ENCODE measurements around the gene PIR. TPM values are rescaled to one million over a fixed set of nuclear protein-coding genes. Genes with fewer than 3 reads are reported as not detected.

PIR gene
- total RNA-seq, 2 donors from 2014 or later: 8.9 to 20.1 TPM

DNA sequence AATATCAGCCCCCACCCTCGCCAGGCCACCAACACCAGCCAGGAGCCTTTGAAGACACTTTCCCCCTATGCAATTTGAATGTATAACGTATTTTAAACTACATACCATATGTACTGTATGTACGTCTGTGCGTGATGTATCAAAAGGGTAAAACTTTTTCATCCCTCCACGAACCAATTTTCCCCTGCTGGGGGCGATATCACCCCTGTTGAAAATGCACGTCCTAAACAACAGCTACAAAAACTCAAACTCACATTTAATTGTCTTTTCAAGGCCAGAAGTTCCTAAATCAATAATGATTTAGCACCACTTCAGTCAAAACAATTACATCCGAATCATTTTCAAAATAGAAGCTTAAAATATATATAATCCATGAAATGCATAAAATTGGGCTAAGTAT lies 110.3 kb downstream of the PIR start:
- intact Hi-C loops (cut with DNase I): no loop called here
- WGBS: 87% methylated on average over 8 of the region's 8 CpGs
- no peak overlapping the region for H3K4me3 ChIP-seq

DNA sequence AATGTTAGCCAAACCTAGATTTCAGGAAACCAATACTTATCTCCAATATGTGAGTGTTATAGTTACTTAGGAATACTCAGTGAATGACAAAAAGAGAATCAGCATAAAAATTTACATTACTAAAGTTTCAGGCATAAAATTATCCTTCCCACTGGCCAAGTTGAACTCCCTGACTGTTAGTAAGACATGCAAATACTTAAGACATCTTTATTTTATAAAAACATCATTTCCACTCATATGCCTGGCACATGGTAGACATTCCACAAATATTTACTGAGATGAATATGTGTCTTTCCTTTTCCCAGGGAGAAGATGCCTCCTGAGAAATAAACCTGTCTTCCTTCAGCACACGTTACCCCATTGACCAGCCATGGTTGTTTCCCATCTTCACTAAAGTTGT lies 116.2 kb downstream of the PIR start:
- WGBS: 63% methylated on average over 1 of the region's 1 CpG

More for the DNA sequence above, 110.3 kb downstream of the PIR start:
- no peak for DNase-seq (ENCODE audit: low spot score)
- H3K36me3 ChIP-seq: no peaks in the 10 kb centered on the region
- no peaks in the 10 kb centered on the region for H3K9me3 ChIP-seq
- no peaks in the 10 kb centered on the region for H3K4me1 ChIP-seq (replicated peaks)
- no peak overlapping the region for H3K27ac ChIP-seq
- no peak for TF ChIP-seq POLR2AphosphoS5 (IDR thresholded peaks at IDR 0.05)
- TF ChIP-seq, protein P1, sequence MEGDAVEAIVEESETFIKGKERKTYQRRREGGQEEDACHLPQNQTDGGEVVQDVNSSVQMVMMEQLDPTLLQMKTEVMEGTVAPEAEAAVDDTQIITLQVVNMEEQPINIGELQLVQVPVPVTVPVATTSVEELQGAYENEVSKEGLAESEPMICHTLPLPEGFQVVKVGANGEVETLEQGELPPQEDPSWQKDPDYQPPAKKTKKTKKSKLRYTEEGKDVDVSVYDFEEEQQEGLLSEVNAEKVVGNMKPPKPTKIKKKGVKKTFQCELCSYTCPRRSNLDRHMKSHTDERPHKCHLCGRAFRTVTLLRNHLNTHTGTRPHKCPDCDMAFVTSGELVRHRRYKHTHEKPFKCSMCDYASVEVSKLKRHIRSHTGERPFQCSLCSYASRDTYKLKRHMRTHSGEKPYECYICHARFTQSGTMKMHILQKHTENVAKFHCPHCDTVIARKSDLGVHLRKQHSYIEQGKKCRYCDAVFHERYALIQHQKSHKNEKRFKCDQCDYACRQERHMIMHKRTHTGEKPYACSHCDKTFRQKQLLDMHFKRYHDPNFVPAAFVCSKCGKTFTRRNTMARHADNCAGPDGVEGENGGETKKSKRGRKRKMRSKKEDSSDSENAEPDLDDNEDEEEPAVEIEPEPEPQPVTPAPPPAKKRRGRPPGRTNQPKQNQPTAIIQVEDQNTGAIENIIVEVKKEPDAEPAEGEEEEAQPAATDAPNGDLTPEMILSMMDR (IDR thresholded peaks at IDR 0.05): no peak
- no peak for TF ChIP-seq POLR2A (IDR thresholded peaks at IDR 0.05)
- H3K27me3 ChIP-seq (replicated peaks; ENCODE audit: insufficient read depth): no peaks in the 10 kb centered on the region

DNA sequence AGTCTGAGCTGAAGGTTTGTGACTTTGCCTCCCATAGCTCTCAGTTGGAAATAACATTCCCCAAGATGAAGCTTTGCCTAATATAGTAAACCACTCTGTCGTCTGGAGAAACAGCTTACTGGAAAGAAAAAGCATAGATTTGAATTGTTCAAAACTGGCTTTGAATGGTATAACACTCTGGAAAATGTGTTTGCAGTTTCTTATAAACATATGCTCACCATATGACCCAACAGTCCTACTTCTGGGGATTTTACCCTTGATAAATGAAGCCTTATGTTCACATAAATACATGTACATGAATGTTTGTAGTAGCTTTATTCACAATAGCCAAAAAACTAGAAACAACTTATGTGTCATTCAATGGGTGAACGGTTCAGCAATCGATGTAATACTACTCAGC lies 119.2 kb downstream of the PIR start:
- intact Hi-C loops (cut with DNase I): no loop called here
- Histone ChIP-seq H3K36me3 (no peaks in the 10 kb centered on the region), H3K27ac (no peak overlapping the region), H3K4me1 (replicated peaks) (no peaks in the 10 kb centered on the region), H3K9me3 (no peaks in the 10 kb centered on the region), H3K27me3 (replicated peaks; ENCODE audit: insufficient read depth) (no peaks in the 10 kb centered on the region), H3K4me3 (no peak overlapping the region)
- no peak for DNase-seq (ENCODE audit: low spot score)
- 89% methylated on average over 3 of the region's 3 CpGs for WGBS
- TF ChIP-seq POLR2AphosphoS5 (IDR thresholded peaks at IDR 0.05) (no peak), POLR2A (IDR thresholded peaks at IDR 0.05) (no peak)
- TF ChIP-seq, protein P1 (IDR thresholded peaks at IDR 0.05): no peak

More for the DNA sequence above, 116.2 kb downstream of the PIR start:
- no peaks in the 10 kb centered on the region for H3K27me3 ChIP-seq (replicated peaks; ENCODE audit: insufficient read depth)
- TF ChIP-seq, protein P1 (IDR thresholded peaks at IDR 0.05): no peak
- TF ChIP-seq POLR2AphosphoS5 (IDR thresholded peaks at IDR 0.05): no peak
- no peak for TF ChIP-seq POLR2A (IDR thresholded peaks at IDR 0.05)
- H3K4me3 ChIP-seq: no peak overlapping the region
- no peaks in the 10 kb centered on the region for H3K36me3 ChIP-seq
- H3K4me1 ChIP-seq (replicated peaks): no peaks in the 10 kb centered on the region
- intact Hi-C loops (cut with DNase I): no loop called here
- H3K27ac ChIP-seq: no peak overlapping the region
- no peak for DNase-seq (ENCODE audit: low spot score)
- no peaks in the 10 kb centered on the region for H3K9me3 ChIP-seq

DNA sequence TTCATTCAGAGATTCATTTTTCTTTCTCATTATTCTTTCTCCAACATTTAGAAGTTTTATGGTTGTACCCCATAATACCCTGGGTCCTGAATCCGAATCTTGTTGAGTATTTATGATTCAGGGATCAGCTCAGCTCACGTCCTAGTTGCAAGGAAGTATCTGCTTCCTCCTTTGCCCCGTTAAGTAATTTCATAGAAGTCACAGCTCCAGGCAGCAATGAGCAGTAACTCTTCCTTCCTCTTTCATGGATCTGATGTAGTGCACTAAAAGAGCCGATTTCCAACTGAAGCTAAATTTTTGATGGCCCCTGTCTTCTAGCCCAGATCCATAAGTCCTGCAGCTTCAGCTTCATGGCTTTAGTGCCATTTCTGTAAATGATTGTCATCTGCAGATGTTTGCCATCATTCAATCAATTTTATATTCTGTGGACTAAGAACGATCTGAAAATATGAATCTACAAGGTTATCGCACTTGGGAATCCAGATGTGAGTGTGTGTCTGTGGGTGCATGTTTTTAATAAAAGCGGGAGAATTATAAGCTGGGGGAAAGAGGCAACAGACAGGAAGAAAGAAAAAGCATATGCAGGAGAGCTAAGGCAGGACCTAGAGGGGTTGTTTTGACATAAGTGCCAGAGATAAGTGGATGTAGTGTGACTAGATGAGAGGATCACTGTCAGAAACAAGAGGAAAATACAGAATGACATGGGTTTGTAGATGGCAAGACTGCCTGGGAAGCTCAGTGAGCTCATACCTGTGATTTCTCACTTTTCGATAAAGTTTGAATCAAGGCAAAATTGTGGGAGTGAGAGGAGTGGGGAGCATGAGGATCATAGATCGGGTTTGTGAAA lies 126.4 kb downstream of the PIR start:
- 84% methylated on average over 9 of the region's 9 CpGs for WGBS
- TF ChIP-seq POLR2AphosphoS5 (IDR thresholded peaks at IDR 0.05) (no peak), POLR2A (IDR thresholded peaks at IDR 0.05) (no peak)
- TF ChIP-seq, protein P1 (IDR thresholded peaks at IDR 0.05): no peak
- Histone ChIP-seq H3K4me1 (replicated peaks) (no peaks in the 10 kb centered on the region), H3K9me3 (no peaks in the 10 kb centered on the region), H3K4me3 (no peak overlapping the region), H3K36me3 (no peaks in the 10 kb centered on the region), H3K27ac (no peak overlapping the region), H3K27me3 (replicated peaks; ENCODE audit: insufficient read depth) (no peaks in the 10 kb centered on the region)
- intact Hi-C loops (cut with DNase I): no loop called here
- no peak for DNase-seq (ENCODE audit: low spot score)

DNA sequence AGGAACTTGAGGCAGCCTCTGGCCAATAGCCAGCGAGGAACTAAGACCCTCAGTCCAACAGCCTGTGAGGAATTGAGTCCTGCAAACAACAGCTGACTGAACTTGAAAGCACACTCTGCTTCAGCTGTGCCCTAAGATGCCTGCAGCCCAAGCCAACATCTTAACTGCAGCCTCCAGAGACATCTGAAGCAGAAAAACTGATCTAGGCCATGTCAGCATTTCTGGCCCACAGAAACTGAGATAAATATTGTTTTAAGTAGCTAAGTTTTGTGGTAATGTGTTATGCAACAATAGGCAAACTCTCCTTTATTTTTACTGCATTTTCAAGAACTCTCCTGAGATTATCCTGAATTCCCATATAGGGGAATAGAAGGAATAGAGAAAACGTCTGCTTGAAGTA lies 133.4 kb downstream of the PIR start:
- TF ChIP-seq POLR2AphosphoS5 (IDR thresholded peaks at IDR 0.05): no peak
- TF ChIP-seq, protein P1 (IDR thresholded peaks at IDR 0.05): no peak
- TF ChIP-seq POLR2A (IDR thresholded peaks at IDR 0.05): no peak
- WGBS: 84% methylated on average over 2 of the region's 2 CpGs
- Histone ChIP-seq H3K27ac (no peak overlapping the region), H3K27me3 (replicated peaks; ENCODE audit: insufficient read depth) (no peaks in the 10 kb centered on the region), H3K36me3 (no peaks in the 10 kb centered on the region), H3K4me1 (replicated peaks) (no peaks in the 10 kb centered on the region), H3K9me3 (no peaks in the 10 kb centered on the region), H3K4me3 (no peak overlapping the region)
- DNase-seq (ENCODE audit: low spot score): no peak
- intact Hi-C loops (cut with DNase I): no loop called here
